ENCODE results near the gene TNRC6C. TPM values are rescaled to one million over a fixed set of nuclear protein-coding genes. Genes with fewer than 3 reads are reported as not detected.

Gene TNRC6C
- 14.4 and 24.6 TPM in 2 replicates for total RNA-seq

GRCh38 chr17:77957857-77958715, at the start of gene TNRC6C:
TNRC6C (plus strand) TSS chr17:77958703; CDS start chr17:78004207, 45,504 bp downstream.
- Mint-ChIP-seq H3K27ac (peak within 1 kb of the TSS; percentile 96), H3K4me1 (peaks cover 41% of the 10 kb centered on the region), H3K27me3 (peaks cover 15% of the 10 kb centered on the region), H3K9me3 (no peaks in the 10 kb centered on the region), H3K4me3 (peak within 1 kb of the TSS; percentile 89), H3K36me3 (ENCODE audit: low read depth) (peaks cover 6% of the 10 kb centered on the region)
- no peak for TF ChIP-seq CTCF (IDR thresholded peaks at IDR 0.05)
- intact Hi-C loops (cut with micrococcal nuclease) = loop anchor here (1.0 to 5.0 kb wide), 10 partner anchors 42 to 1231 kb away; partner anchors contain the start of genes JMJD6, METTL23 and SRSF2
- peak; percentile 98 for DNase-seq
- peak; percentile 85 for ATAC-seq (ENCODE audit: low read depth)
- ChIA-PET POLR2A (interaction anchor here (0.6 to 4.6 kb wide), 120 partner anchors 8 to 1686 kb away, joined by 3 to 132 read pairs (median 4); partner anchors contain the start of genes MFSD11 and SEC14L1), CTCF (interaction anchor here (0.6 to 2.1 kb wide), 8 partner anchors 41 to 416 kb away, joined by 3 to 8 read pairs (median 4); no protein-coding TSS in a partner anchor)

- CTCF ChIA-PET = no interaction called here
- TF ChIP-seq CTCF (IDR thresholded peaks at IDR 0.05) = no peak
These were observed 49.3 kb upstream of the TNRC6C start for GRCh38 chr17:77909236-77909635.

GRCh38 chr17:77909816-77910215, 48.7 kb upstream of the TNRC6C start:
- POLR2A ChIA-PET = interaction anchor here (1.4 kb wide), 1 partner anchor 49 kb away, joined by 4 read pairs; the partner anchor contains the start of gene TNRC6C
- H3K27ac Mint-ChIP-seq = no peak overlapping the region

More at GRCh38 chr17:77909236-77909635, 49.3 kb upstream of the TNRC6C start:
- POLR2A ChIA-PET = interaction anchor here (1.4 kb wide), 1 partner anchor 49 kb away, joined by 4 read pairs; the partner anchor contains the start of gene TNRC6C
- H3K4me1 Mint-ChIP-seq = no peaks in the 10 kb centered on the region
- peaks cover 6% of the 10 kb centered on the region for H3K9me3 Mint-ChIP-seq
- no peak overlapping the region for H3K4me3 Mint-ChIP-seq
- H3K27ac Mint-ChIP-seq = no peak overlapping the region
- no peak for ATAC-seq (ENCODE audit: low read depth)
- peaks cover 57% of the 10 kb centered on the region for H3K27me3 Mint-ChIP-seq
- intact Hi-C loops (cut with micrococcal nuclease) = no loop called here
- no peak for DNase-seq
- H3K36me3 Mint-ChIP-seq (ENCODE audit: low read depth) = no peaks in the 10 kb centered on the region

GRCh38 chr17:77914385-77915254, 43.9 kb upstream of the TNRC6C start:
- Mint-ChIP-seq H3K36me3 (ENCODE audit: low read depth) (no peaks in the 10 kb centered on the region), H3K4me1 (peaks cover 24% of the 10 kb centered on the region), H3K27ac (no peak overlapping the region), H3K9me3 (peaks cover 6% of the 10 kb centered on the region), H3K27me3 (peaks cover 59% of the 10 kb centered on the region), H3K4me3 (no peak overlapping the region)
- DNase-seq (no peak), ATAC-seq (ENCODE audit: low read depth) (no peak)
- POLR2A ChIA-PET = interaction anchor here (0.6 to 6.7 kb wide), 2 partner anchors 42 to 311 kb away, joined by 3 to 87 read pairs; partner anchors contain the start of gene TNRC6C
- no peak for TF ChIP-seq CTCF (IDR thresholded peaks at IDR 0.05)
- CTCF ChIA-PET = no interaction called here
- intact Hi-C loops (cut with micrococcal nuclease) = loop anchor here (5.0 kb wide), 1 partner anchor 98 kb away; no protein-coding TSS in a partner anchor

More at GRCh38 chr17:77909816-77910215, 48.7 kb upstream of the TNRC6C start:
- peaks cover 6% of the 10 kb centered on the region for H3K9me3 Mint-ChIP-seq
- peaks cover 60% of the 10 kb centered on the region for H3K27me3 Mint-ChIP-seq
- intact Hi-C loops (cut with micrococcal nuclease) = no loop called here
- no peak for TF ChIP-seq CTCF (IDR thresholded peaks at IDR 0.05)
- peaks cover 4% of the 10 kb centered on the region for H3K4me1 Mint-ChIP-seq
- no peak for ATAC-seq (ENCODE audit: low read depth)
- no peak for DNase-seq
- CTCF ChIA-PET = no interaction called here
- no peaks in the 10 kb centered on the region for H3K36me3 Mint-ChIP-seq (ENCODE audit: low read depth)
- no peak overlapping the region for H3K4me3 Mint-ChIP-seq

Data from activated B cell treated with CpG ODN at 0.5 μM for 24 hours (primary cell).